WI38 (cell line): Measurements from ENCODE around the gene UNC5A.

ENCODE experiments used
- H3K4me3 ChIP-seq: 2 replicates; pipeline ENCODE4 v1.5.1; 2011; ENCODE audit warnings: low read depth, mild to moderate bottlenecking, control low read depth, low read length
- CTCF ChIP-seq: IDR thresholded peaks from 2 replicates; pipeline ENCODE4 v1.5.1; 2012; ENCODE audit warnings: low read depth, mild to moderate bottlenecking, control low read depth, low read length

Gene UNC5A

GRCh38 chr5:176797456-176798050 lies 12.8 kb upstream of the UNC5A start:
- no peak overlapping the region for H3K4me3 ChIP-seq

GRCh38 chr5:176798086-176798876 lies 12.1 kb upstream of the UNC5A start:
- no peak for TF ChIP-seq CTCF
- H3K4me3 ChIP-seq, result no peak overlapping the region

More at GRCh38 chr5:176797456-176798050, 12.8 kb upstream of the UNC5A start:
- TF ChIP-seq CTCF, result no peak

- H3K4me3 ChIP-seq, result no peak overlapping the region
- TF ChIP-seq CTCF, result no peak
Observed at GRCh38 chr5:176798949-176799348, 11.4 kb upstream of the UNC5A start.

- H3K4me3 ChIP-seq, result no peak overlapping the region
- TF ChIP-seq CTCF, result no peak
Observed at GRCh38 chr5:176799488-176799887, 10.9 kb upstream of the UNC5A start.

GRCh38 chr5:176800024-176800423 lies 10.3 kb upstream of the UNC5A start:
- H3K4me3 ChIP-seq, result no peak overlapping the region

GRCh38 chr5:176802116-176802784 lies 8.1 kb upstream of the UNC5A start:
- no peak for TF ChIP-seq CTCF
- no peak overlapping the region for H3K4me3 ChIP-seq

More at GRCh38 chr5:176800024-176800423, 10.3 kb upstream of the UNC5A start:
- TF ChIP-seq CTCF, result no peak
